B cell (primary cell): ENCODE measurements around the gene STK40. TPM values are rescaled to one million over a fixed set of nuclear protein-coding genes. Genes with fewer than 3 reads are reported as not detected.

Source experiments
- ATAC-seq: fragments of 200-7000 bp; cut with Tn5 transposase; one replicate; pipeline ENCODE4 v1.10.0; 2021; ENCODE audit warnings: low read depth, mild to moderate bottlenecking, moderate number of reproducible peaks, moderate library complexity
- CTCF ChIA-PET: fragments of 350-600 bp; sonication (Branson Sonifier 250); formaldehyde crosslinking; loops from one replicate; lab custom pipeline; 2021; ENCODE audit warnings: antibody characterized with exemption, inconsistent platforms; lab: Charles Lee
- POLR2A ChIA-PET: fragments of 350-600 bp; sonication (Branson Sonifier 250); formaldehyde crosslinking; loops from one replicate; lab custom pipeline; 2021; ENCODE audit warnings: antibody characterized with exemption; lab: Charles Lee
- DNase-seq: peaks from one replicate; pipeline ENCODE4 v3.0.0; 2013
- H2AFZ ChIP-seq: 2 replicates; pipeline ENCODE4 v1.6.1; 2012; ENCODE audit warnings: mild to moderate bottlenecking, low read depth, low read length; ENCODE audit not compliant: insufficient read depth, poor library complexity, severe bottlenecking
- H3K27ac ChIP-seq, 2 donors: 1 replicate in 1 of 2; 2 replicates in 1 of 2; pipeline ENCODE4 v1.5.1; 2012 to 2013; ENCODE audit warnings: low read length in 2 of 2, mild to moderate bottlenecking in 2 of 2, moderate library complexity in 1 of 2
- H3K27me3 ChIP-seq, 4 experiments: fragments of 200-600 bp in 1 of 4; sonication (generic) in 1 of 4; replicated peaks in 1 of 4; 1 replicate in 2 of 4; 2 replicates in 2 of 4; pipeline versions ENCODE4 v1.6.1 to v1.7.0; 2013 to 2016; ENCODE audit warnings: low read length in 3 of 4, mild to moderate bottlenecking in 2 of 4, mixed read lengths in 1 of 4, moderate library complexity in 1 of 4; ENCODE audit not compliant: insufficient read depth in 4 of 4, control insufficient read depth in 3 of 4; ENCODE audit errors: control extremely low read depth in 1 of 4
- H3K36me3 ChIP-seq, 2 experiments: replicated peaks in 1 of 2; 1 replicate in 1 of 2; 2 replicates in 1 of 2; pipeline versions ENCODE4 v1.6.1 to v1.7.1; 2013; ENCODE audit warnings: low read length in 1 of 2; ENCODE audit not compliant: insufficient read depth in 2 of 2, control insufficient read depth in 1 of 2; ENCODE audit errors: control extremely low read depth in 1 of 2, extremely low read depth in 1 of 2
- H3K4me1 ChIP-seq, 2 donors: fragments of 200-600 bp in 1 of 2; sonication (generic) in 1 of 2; 1 replicate in 1 of 2; 2 replicates in 1 of 2; pipeline versions ENCODE4 v1.5.1 to v1.6.1; 2013 to 2017; ENCODE audit warnings: low read length in 2 of 2; ENCODE audit not compliant: control insufficient read depth in 2 of 2, insufficient read depth in 2 of 2
- H3K4me2 ChIP-seq: replicated peaks from 2 replicates; pipeline ENCODE3; 2012; ENCODE audit warnings: mild to moderate bottlenecking, low read depth, low read length; ENCODE audit not compliant: poor library complexity, severe bottlenecking
- H3K4me3 ChIP-seq, 5 experiments: fragments of 200-600 bp in 1 of 5; sonication (generic) in 1 of 5; 1 replicate in 3 of 5; 2 replicates in 2 of 5; pipeline versions ENCODE4 v1.5.1 to v1.7.0; 2011 to 2016; ENCODE audit warnings: low read length in 4 of 5, mild to moderate bottlenecking in 4 of 5, low read depth in 2 of 5, control low read depth in 1 of 5, moderate library complexity in 1 of 5; ENCODE audit not compliant: insufficient read depth in 1 of 5; ENCODE audit errors: control extremely low read depth in 1 of 5, extremely low read depth in 1 of 5
- H3K79me2 ChIP-seq: fragments of 200-600 bp; sonication (generic); one replicate; pipeline ENCODE4 v1.6.0; 2016; ENCODE audit warnings: low read length; ENCODE audit not compliant: control insufficient read depth, insufficient read depth
- H3K9ac ChIP-seq: fragments of 200-600 bp; sonication (generic); 2 replicates; pipeline ENCODE4 v1.6.1; 2017; ENCODE audit warnings: mild to moderate bottlenecking, low read length, moderate library complexity
- H3K9me3 ChIP-seq, 3 donors: one replicate each; pipeline versions ENCODE4 v1.6.1 to v1.7.1; 2013; ENCODE audit warnings: low read length in 2 of 3; ENCODE audit not compliant: control insufficient read depth in 2 of 3, insufficient read depth in 1 of 3; ENCODE audit errors: control extremely low read depth in 1 of 3
- H4K20me1 ChIP-seq: 2 replicates; pipeline ENCODE4 v1.6.0; 2012; ENCODE audit warnings: mild to moderate bottlenecking, low read length; ENCODE audit not compliant: insufficient read depth, control insufficient read depth, poor library complexity, severe bottlenecking
- H3K27ac Mint-ChIP-seq: one replicate; pipeline ENCODE4 v1.8.0; 2021; ENCODE audit warnings: mixed read lengths
- H3K27me3 Mint-ChIP-seq: one replicate; pipeline ENCODE4 v1.8.0; 2021; ENCODE audit warnings: mixed read lengths
- H3K4me1 Mint-ChIP-seq: one replicate; pipeline ENCODE4 v1.8.0; 2021; ENCODE audit warnings: mixed read lengths
- H3K4me3 Mint-ChIP-seq: one replicate; pipeline ENCODE4 v1.8.0; 2021; ENCODE audit warnings: mixed read lengths
- H3K9me3 Mint-ChIP-seq: one replicate; pipeline ENCODE4 v1.8.0; 2022; ENCODE audit warnings: mixed read lengths; ENCODE audit not compliant: insufficient read depth
- EZH2 ChIP-seq: IDR thresholded peaks from 2 replicates; pipeline ENCODE4 v1.6.1; 2012; ENCODE audit warnings: borderline replicate concordance, low read depth, mild to moderate bottlenecking, moderate library complexity, low read length; ENCODE audit not compliant: insufficient read depth, poor library complexity, severe bottlenecking
- WGBS: methylation state at CpG from one replicate; pipeline ENCODE4 v1.1.5; 2013; ENCODE audit warnings: missing lambda C conversion rate; ENCODE audit not compliant: insufficient coverage; 5-methylcytosine and 5-hydroxymethylcytosine counted together
- intact Hi-C: fragments of 100-400 bp; cut with micrococcal nuclease; formaldehyde crosslinking; loops from one replicate; pipeline ENCODE4 v1.10.0; 2022
- polyA plus RNA-seq: library from polyadenylated mRNA; depleted of rRNA; stranded (reverse); fragments of >200 nt; gene quantifications from 2 replicates; pipeline ENCODE4 v1.2.3, GENCODE V29; 2012
- total RNA-seq, 2 donors: library from RNA; stranded (reverse); fragments of 120-200 nt in 1 of 2; gene quantifications; 1 replicate in 1 of 2; 2 replicates in 1 of 2; pipeline versions ENCODE4 v1.2.3 to v1.2.4, GENCODE V29; 2013 to 2022
- TF ChIP-seq, protein P1 (sequence below): fragments of 200-600 bp; IDR thresholded peaks from one replicate; pipeline ENCODE4 v1.8.0; 2022; ENCODE audit warnings: antibody characterized with exemption, mild to moderate bottlenecking

The STK40 gene
- total and polyA plus RNA-seq, 2 donors (not counting 1 experiment from before 2014, with no cell fraction given) = 53.1 to 69.1 TPM

DNA sequence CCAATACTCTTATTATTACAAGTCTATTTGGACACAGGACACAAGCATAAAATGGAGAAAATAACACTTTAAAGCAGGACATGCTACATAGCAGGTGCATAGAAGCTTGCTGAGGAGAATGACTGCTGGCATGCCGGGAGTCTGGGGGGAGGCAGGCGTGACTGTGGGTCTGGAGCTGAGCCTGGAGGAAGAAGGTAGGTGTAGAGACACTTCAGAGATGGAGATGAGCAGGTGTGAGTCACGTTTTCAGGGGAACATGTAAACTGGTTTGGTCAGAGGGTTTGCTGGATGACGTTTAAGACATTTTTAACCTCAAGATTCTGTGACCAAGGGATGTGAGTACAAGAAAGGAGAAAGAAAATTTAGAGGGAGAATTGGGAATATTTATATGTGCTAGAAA, 40.1 kb upstream of the STK40 start:
- no peaks in the 10 kb centered on the region for H3K9me3 Mint-ChIP-seq
- DNase-seq (no peak), ATAC-seq (no peak)
- H3K27ac Mint-ChIP-seq = no peak overlapping the region
- peaks cover 2% of the 10 kb centered on the region for H3K4me1 Mint-ChIP-seq
- no peak for TF ChIP-seq EZH2
- TF ChIP-seq, protein P1, sequence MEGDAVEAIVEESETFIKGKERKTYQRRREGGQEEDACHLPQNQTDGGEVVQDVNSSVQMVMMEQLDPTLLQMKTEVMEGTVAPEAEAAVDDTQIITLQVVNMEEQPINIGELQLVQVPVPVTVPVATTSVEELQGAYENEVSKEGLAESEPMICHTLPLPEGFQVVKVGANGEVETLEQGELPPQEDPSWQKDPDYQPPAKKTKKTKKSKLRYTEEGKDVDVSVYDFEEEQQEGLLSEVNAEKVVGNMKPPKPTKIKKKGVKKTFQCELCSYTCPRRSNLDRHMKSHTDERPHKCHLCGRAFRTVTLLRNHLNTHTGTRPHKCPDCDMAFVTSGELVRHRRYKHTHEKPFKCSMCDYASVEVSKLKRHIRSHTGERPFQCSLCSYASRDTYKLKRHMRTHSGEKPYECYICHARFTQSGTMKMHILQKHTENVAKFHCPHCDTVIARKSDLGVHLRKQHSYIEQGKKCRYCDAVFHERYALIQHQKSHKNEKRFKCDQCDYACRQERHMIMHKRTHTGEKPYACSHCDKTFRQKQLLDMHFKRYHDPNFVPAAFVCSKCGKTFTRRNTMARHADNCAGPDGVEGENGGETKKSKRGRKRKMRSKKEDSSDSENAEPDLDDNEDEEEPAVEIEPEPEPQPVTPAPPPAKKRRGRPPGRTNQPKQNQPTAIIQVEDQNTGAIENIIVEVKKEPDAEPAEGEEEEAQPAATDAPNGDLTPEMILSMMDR = no peak
- WGBS = 76% methylated on average over 4 of the region's 4 CpGs
- Histone ChIP-seq H3K9ac (no peak overlapping the region), H3K27ac (no peak overlapping the region), H3K9me3 (no peaks in the 10 kb centered on the region), H3K27me3 (no peaks in the 10 kb centered on the region), H3K4me3 (no peak overlapping the region), H2AFZ (no peak overlapping the region), H3K4me1 (peaks cover 0 to under 1% of the 10 kb centered on the region in 2 donors), H4K20me1 (no peaks in the 10 kb centered on the region), H3K36me3 (no peaks in the 10 kb centered on the region), H3K79me2 (no peaks in the 10 kb centered on the region), H3K4me2 (no peak overlapping the region)
- no peak overlapping the region for H3K4me3 Mint-ChIP-seq
- H3K27me3 Mint-ChIP-seq = no peaks in the 10 kb centered on the region
- intact Hi-C loops = no loop called here
- CTCF ChIA-PET = interaction anchor here (0.7 to 2.4 kb wide), 2 partner anchors 81 to 83 kb away, joined by 3 to 10 read pairs; no protein-coding TSS in a partner anchor
- POLR2A ChIA-PET = interaction anchor here (0.6 kb wide), 1 partner anchor 160 kb away, joined by 4 read pairs; no protein-coding TSS in a partner anchor

DNA sequence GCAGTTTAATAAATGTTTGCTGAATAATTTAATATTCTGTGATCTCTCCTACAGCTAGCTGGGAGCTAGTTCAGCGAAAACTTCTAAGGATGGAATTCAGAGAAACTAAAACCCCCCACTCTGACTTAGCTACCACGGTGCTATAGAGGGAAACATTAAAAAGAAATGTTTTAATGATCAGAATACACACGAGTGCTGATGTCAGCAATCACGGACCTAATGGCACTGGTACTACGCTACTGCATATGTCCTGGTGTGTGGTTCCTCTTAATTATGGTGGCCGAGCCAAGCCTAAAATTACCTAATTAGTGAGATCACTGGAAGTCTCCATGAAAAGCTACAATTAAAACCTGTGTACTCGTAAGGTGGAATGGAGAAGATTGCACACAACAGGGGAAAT, 35.9 kb upstream of the STK40 start:
- H3K4me2 ChIP-seq = no peak overlapping the region
- POLR2A ChIA-PET = no interaction called here
- no peak overlapping the region for H3K4me3 Mint-ChIP-seq
- no peak for ATAC-seq
- TF ChIP-seq EZH2 = no peak
- TF ChIP-seq, protein P1 = no peak
- intact Hi-C loops = loop anchor here (1.0 to 2.0 kb wide), 2 partner anchors 272 to 321 kb away; partner anchors contain the start of gene TRAPPC3
- no peaks in the 10 kb centered on the region for H3K27me3 Mint-ChIP-seq
- H3K4me1 ChIP-seq = peaks cover 4 to 5% of the 10 kb centered on the region in 2 donors
- H3K4me1 Mint-ChIP-seq = peaks cover 8% of the 10 kb centered on the region
- H3K36me3 ChIP-seq = no peaks in the 10 kb centered on the region
- no peaks in the 10 kb centered on the region for H3K27me3 ChIP-seq
- no peak overlapping the region for H3K27ac ChIP-seq
- CTCF ChIA-PET = interaction anchor here (0.6 to 4.2 kb wide), 15 partner anchors 24 to 326 kb away, joined by 3 to 70 read pairs (median 4); partner anchors contain the start of genes EVA1B, LSM10 and TRAPPC3
- no peak overlapping the region for H3K4me3 ChIP-seq
- H3K9me3 Mint-ChIP-seq = no peaks in the 10 kb centered on the region
- no peak overlapping the region for H3K27ac Mint-ChIP-seq
- no peak overlapping the region for H2AFZ ChIP-seq
- H3K9me3 ChIP-seq = no peaks in the 10 kb centered on the region
- 88% methylated on average over 3 of the region's 7 CpGs for WGBS
- H3K79me2 ChIP-seq = no peaks in the 10 kb centered on the region
- no peak overlapping the region for H3K9ac ChIP-seq
- H4K20me1 ChIP-seq = no peaks in the 10 kb centered on the region
- no peak for DNase-seq
